Coronary artery (tissue), 2 donors: ENCODE data around the gene NPAS3.

Source experiments
- DNase-seq: peaks from one replicate; pipeline ENCODE4 v3.0.0-alpha.2; 2017; ENCODE audit warnings: low spot score
- H3K27ac ChIP-seq, 2 donors: fragments of 200-600 bp; sonication (generic); one replicate each; pipeline ENCODE4 v1.5.1; 2016 to 2019
- H3K4me3 ChIP-seq: fragments of 200-600 bp; sonication (generic); 2 replicates; pipeline ENCODE4 v1.5.1; 2016; ENCODE audit warnings: mild to moderate bottlenecking, moderate library complexity
- TF ChIP-seq, protein P1 (sequence below): fragments of 200-600 bp; sonication (generic); IDR thresholded peaks from one replicate; pipeline ENCODE4 v1.5.1; 2019; ENCODE audit warnings: antibody characterized with exemption

The NPAS3 gene

DNA sequence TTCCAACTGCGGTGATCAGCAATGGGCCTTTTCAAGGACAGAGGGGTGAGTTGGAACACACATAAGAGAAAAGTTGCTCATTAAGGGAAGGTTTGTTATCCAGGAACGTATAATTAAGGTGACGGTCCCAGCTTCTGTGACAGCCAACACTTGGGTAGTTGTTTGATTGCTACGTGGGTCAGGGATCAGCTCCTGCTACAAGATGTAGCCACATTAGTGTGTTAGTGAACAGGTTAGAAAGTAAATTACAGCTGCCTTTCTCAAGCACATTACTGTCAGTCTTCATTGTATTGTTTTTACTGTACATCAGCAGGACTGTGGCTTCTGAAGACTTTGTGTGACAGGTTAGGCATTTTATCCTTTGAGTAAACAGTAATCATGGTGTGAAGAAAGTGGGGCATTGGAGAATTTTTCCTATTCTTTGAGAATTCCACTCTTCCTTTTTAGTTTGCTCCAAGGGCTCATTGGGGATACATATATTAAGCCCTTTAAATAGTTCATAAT, 781.7 kb downstream of the NPAS3 start:
- Histone ChIP-seq H3K4me3 (no peak overlapping the region), H3K27ac (no peak overlapping the region)
- no peak for DNase-seq
- TF ChIP-seq, protein P1, sequence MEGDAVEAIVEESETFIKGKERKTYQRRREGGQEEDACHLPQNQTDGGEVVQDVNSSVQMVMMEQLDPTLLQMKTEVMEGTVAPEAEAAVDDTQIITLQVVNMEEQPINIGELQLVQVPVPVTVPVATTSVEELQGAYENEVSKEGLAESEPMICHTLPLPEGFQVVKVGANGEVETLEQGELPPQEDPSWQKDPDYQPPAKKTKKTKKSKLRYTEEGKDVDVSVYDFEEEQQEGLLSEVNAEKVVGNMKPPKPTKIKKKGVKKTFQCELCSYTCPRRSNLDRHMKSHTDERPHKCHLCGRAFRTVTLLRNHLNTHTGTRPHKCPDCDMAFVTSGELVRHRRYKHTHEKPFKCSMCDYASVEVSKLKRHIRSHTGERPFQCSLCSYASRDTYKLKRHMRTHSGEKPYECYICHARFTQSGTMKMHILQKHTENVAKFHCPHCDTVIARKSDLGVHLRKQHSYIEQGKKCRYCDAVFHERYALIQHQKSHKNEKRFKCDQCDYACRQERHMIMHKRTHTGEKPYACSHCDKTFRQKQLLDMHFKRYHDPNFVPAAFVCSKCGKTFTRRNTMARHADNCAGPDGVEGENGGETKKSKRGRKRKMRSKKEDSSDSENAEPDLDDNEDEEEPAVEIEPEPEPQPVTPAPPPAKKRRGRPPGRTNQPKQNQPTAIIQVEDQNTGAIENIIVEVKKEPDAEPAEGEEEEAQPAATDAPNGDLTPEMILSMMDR = no peak

DNA sequence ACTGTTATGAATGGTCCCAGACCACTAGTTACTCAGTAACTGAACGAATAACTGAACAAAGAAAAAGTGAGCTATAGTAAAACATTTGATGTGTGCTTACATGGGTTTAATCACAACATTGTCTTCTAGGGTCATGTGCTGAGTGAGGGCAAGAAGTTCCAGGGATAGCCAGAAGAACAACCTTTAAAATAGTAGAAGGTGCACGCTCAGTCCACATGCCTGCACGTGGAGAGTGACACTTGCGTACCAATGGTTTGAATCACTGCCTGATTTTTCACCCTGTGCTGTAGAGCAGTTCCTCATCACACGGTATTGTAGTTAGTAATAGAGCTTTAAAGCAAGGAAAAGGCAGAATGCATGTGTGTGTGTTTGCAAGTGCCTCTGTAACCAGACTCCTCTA, 788.0 kb downstream of the NPAS3 start:
- H3K27ac ChIP-seq = no peak overlapping the region
- TF ChIP-seq, protein P1 = no peak
- DNase-seq = no peak

DNA sequence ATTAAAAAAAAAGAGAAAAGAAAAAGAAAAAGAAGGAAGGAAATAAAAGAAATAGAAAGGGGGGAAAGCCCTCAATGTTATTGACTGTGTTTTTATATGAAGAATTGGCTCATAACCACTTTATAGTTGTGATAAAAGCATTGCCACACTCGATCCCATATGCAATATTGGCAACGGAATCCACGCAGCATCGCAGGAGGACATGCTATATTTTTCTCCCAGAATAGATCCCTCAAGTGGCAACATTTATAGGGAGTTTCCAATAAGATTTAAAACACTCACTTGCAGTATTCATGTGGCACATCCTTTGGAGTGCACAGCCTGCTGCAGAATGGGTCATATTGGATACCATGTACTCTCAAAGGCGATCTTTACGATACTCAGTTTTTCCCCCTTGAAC, 788.9 kb downstream of the NPAS3 start:
- no peak overlapping the region for H3K4me3 ChIP-seq
- H3K27ac ChIP-seq = no peak overlapping the region
- DNase-seq = no peak
- TF ChIP-seq, protein P1 = no peak

More for the DNA sequence above, 788.0 kb downstream of the NPAS3 start:
- H3K4me3 ChIP-seq = no peak overlapping the region

DNA sequence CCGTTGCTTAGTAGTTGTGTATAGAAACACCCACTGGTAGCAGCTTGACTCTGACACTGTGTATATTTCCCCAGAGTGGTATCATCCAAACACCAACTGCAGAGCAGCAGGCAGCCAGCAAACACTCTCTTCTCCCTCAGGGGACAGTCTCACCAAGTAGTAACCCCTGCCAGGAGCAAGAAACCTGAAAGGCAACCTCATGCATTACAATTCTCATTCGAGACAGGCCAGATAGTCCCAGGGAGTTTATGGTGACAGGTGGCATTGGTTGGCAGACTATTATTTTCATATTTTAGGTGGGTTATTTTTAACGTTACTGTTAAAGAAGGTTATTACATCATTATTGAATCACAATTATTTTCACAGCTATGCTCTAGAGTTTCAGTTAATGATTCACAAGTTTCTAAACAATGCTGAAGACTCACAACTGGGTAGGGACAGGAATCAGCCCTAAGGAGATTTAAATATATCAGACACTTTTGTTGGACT, 789.4 kb downstream of the NPAS3 start:
- no peak for DNase-seq
- no peak overlapping the region for H3K27ac ChIP-seq
- TF ChIP-seq, protein P1 = no peak

DNA sequence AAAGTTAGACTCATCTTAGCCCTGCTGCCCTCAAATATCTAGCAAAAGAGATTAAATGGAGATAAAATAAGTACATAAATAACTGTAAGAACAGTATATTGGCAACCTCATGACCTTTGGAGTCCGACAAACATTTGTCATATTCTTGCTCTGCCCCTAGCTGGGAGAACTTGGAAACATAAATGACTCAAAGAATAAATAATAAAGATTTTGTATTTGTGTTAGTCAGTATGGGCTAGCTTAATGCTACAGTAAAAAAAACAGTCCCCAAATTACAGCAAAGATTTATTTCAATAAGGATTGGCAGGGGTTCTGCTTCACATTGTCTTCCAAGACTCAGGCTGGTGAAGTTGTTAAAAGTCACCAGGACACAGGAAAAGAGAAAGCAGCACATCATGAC, 791.5 kb downstream of the NPAS3 start:
- no peak for DNase-seq
- TF ChIP-seq, protein P1 = no peak
- Histone ChIP-seq H3K27ac (no peak overlapping the region), H3K4me3 (no peak overlapping the region)

More for the DNA sequence above, 789.4 kb downstream of the NPAS3 start:
- no peak overlapping the region for H3K4me3 ChIP-seq

DNA sequence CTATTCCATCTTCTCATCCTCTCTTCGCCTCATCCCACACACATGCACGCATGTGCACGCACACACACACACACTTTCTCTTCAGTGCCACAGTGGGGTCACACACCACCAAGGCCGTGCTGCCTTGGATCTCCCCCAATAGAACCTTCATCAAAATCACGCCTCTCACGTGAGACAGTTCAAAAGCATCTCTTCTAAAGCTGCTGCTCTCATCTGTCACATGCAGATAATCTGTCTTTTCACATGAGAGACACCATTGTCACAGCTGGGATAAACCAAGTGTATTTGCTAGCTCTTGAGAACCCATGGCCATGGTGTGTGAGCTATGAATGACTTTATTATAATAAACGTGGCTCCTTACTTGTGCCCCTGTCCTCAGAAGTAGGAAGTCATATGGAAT, 793.5 kb downstream of the NPAS3 start:
- no peak for DNase-seq
- Histone ChIP-seq H3K27ac (no peak overlapping the region), H3K4me3 (no peak overlapping the region)
- TF ChIP-seq, protein P1 = no peak

DNA sequence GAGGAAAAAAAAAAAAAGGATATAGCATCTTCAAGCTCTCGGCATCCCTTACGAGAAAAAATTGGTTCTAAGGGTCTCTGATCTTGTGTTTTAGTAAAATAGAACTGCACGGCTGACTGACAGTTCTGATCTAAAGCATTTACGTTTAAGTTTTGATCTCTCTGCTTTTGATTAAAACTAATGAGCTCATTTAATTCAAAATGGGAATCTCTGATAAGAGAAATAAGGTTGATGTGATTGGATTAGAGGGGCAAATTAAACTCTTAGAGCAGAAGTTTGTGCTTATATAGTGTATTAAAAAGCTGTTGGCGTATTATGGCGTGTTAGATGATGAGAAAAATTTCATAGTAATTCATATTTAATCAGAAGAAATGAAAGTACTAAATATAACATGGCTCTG, 794.6 kb downstream of the NPAS3 start:
- DNase-seq = no peak
- Histone ChIP-seq H3K27ac (no peak overlapping the region), H3K4me3 (no peak overlapping the region)
- TF ChIP-seq, protein P1 = no peak
